HL-60 (cell line): ENCODE data around the gene RBM23.

Experiments used
- DNase-seq, 2 experiments: peaks; one replicate each; pipeline ENCODE4 v3.0.0-alpha.2; 2010 to 2020; ENCODE audit warnings: low read depth in 1 of 2, low spot score in 1 of 2
- H3K27ac ChIP-seq: fragments of 250-450 bp; sonication (Bioruptor Pico); replicated peaks from 2 replicates; pipeline ENCODE4 v1.5.1; 2020; ENCODE audit warnings: mild to moderate bottlenecking, moderate library complexity
- H3K27me3 ChIP-seq: fragments of 250-450 bp; sonication (Bioruptor Pico); 2 replicates; pipeline ENCODE4 v1.5.1; 2021; ENCODE audit warnings: mild to moderate bottlenecking, moderate library complexity; ENCODE audit not compliant: insufficient read depth, poor library complexity, severe bottlenecking
- H3K4me3 ChIP-seq: replicated peaks from 2 replicates; pipeline ENCODE4 v1.5.1; 2011; ENCODE audit warnings: mild to moderate bottlenecking, control low read depth, low read length; ENCODE audit not compliant: insufficient read depth
- GABPA ChIP-seq: IDR thresholded peaks from 2 replicates; pipeline ENCODE4 v1.6.1; 2012; ENCODE audit warnings: low read depth
- POLR2AphosphoS5 ChIP-seq: IDR thresholded peaks from 2 replicates; pipeline ENCODE4 v1.6.1; 2012; ENCODE audit warnings: low read depth
- SPI1 ChIP-seq: IDR thresholded peaks from 2 replicates; pipeline ENCODE4 v1.6.1; 2012; ENCODE audit warnings: low read depth, mild to moderate bottlenecking, borderline replicate concordance
- TF ChIP-seq, protein P1 (sequence below): IDR thresholded peaks from 2 replicates; pipeline ENCODE4 v1.6.1; 2012; ENCODE audit warnings: low read depth; ENCODE audit not compliant: insufficient replicate concordance
- TF ChIP-seq, protein P2 (sequence below): IDR thresholded peaks from one replicate; pipeline ENCODE4 v1.5.1; 2011; ENCODE audit warnings: low read length, control low read depth, inconsistent platforms; ENCODE audit not compliant: insufficient read depth

Gene RBM23

DNA sequence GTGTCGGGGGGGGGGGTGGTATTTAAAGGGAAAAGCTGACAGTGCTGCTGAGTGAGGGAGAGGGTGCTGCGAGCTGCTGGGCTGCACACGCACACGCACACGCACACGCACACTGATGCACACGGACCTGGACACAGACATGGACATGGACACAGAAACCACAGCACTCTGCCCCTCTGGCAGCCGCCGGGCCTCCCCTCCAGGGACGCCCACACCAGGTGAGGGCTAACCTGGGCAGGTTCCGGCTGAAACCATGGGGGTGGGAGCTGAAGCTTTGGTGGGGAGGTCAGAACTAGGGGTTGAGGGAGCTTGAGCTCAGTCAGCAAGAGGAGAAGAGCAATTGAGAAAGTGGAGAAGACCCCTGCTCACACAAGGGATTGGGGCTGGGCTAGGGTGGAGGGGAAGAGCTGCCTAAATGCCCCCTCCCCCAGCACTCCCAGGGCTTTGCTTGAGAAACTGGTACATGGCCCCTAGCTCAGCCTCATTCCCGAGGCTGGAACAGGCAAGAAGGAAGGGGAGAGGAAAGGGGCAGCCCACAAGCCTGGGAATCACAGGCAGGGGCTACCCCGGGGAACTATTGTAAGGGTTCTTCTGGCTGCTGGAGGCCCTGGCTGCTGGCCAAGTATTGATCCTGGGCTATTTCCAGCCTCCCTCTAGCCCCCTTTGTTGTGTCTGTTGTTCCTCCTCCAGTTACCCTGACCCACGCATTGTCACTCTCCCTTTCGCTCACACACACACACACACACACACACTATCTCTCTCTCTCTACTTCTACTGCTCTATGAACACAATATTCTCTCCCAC, 35.6 kb downstream of the RBM23 start, which contains the start of gene REM2:
TSS of gene REM2 (plus strand) at position 50 of the 804 bp plus-strand sequence. CDS start at position 116, 66 bp downstream.
- Histone ChIP-seq H3K27me3 (peaks cover 5% of the 10 kb centered on the region), H3K4me3 (no peak within 1 kb of the TSS), H3K27ac (no peak within 1 kb of the TSS)
- no peak for TF ChIP-seq GABPA
- TF ChIP-seq, protein P1, sequence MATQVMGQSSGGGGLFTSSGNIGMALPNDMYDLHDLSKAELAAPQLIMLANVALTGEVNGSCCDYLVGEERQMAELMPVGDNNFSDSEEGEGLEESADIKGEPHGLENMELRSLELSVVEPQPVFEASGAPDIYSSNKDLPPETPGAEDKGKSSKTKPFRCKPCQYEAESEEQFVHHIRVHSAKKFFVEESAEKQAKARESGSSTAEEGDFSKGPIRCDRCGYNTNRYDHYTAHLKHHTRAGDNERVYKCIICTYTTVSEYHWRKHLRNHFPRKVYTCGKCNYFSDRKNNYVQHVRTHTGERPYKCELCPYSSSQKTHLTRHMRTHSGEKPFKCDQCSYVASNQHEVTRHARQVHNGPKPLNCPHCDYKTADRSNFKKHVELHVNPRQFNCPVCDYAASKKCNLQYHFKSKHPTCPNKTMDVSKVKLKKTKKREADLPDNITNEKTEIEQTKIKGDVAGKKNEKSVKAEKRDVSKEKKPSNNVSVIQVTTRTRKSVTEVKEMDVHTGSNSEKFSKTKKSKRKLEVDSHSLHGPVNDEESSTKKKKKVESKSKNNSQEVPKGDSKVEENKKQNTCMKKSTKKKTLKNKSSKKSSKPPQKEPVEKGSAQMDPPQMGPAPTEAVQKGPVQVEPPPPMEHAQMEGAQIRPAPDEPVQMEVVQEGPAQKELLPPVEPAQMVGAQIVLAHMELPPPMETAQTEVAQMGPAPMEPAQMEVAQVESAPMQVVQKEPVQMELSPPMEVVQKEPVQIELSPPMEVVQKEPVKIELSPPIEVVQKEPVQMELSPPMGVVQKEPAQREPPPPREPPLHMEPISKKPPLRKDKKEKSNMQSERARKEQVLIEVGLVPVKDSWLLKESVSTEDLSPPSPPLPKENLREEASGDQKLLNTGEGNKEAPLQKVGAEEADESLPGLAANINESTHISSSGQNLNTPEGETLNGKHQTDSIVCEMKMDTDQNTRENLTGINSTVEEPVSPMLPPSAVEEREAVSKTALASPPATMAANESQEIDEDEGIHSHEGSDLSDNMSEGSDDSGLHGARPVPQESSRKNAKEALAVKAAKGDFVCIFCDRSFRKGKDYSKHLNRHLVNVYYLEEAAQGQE = no peak
- TF ChIP-seq SPI1 = no peak
- no peak for TF ChIP-seq POLR2AphosphoS5
- TF ChIP-seq, protein P2, sequence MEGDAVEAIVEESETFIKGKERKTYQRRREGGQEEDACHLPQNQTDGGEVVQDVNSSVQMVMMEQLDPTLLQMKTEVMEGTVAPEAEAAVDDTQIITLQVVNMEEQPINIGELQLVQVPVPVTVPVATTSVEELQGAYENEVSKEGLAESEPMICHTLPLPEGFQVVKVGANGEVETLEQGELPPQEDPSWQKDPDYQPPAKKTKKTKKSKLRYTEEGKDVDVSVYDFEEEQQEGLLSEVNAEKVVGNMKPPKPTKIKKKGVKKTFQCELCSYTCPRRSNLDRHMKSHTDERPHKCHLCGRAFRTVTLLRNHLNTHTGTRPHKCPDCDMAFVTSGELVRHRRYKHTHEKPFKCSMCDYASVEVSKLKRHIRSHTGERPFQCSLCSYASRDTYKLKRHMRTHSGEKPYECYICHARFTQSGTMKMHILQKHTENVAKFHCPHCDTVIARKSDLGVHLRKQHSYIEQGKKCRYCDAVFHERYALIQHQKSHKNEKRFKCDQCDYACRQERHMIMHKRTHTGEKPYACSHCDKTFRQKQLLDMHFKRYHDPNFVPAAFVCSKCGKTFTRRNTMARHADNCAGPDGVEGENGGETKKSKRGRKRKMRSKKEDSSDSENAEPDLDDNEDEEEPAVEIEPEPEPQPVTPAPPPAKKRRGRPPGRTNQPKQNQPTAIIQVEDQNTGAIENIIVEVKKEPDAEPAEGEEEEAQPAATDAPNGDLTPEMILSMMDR = no peak
- no peak for DNase-seq

DNA sequence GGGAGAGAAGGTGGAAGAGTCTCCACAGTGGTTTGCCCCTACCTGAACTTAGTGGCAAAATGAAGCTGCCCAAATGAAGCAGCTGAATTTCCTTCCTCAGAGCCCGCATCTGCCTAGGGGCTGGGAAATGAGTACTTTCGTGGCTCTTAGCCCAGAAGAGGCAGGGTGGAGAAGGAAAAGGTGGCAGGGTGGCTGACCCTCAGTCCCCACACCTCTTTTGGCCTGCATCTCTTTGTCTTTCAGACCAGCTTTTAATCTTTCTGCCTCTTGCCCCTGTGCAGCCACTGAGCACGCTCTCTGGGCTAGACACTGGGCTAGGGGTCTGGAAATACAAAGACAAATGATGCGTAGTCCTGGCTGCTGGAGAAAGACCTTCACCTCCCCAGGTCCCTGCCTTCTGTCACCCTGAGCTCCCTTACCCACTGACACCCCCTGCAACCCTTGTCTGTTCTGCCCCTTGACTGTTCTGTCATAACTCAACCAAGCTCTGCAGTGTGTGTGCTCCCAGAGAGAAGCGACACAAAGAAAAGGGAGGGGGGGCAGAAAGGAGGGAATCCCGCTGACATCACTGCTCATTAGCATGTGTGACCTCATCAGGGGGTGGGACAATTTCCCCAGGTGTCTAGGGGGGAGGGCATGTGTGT, 36.3 kb downstream of the RBM23 start:
- H3K27ac ChIP-seq = no peak overlapping the region
- no peak for DNase-seq
- H3K4me3 ChIP-seq = no peak overlapping the region
- peaks cover 5% of the 10 kb centered on the region for H3K27me3 ChIP-seq
- TF ChIP-seq, protein P2 = no peak
- TF ChIP-seq GABPA (no peak), SPI1 (no peak), POLR2AphosphoS5 (no peak)
- TF ChIP-seq, protein P1 = no peak

DNA sequence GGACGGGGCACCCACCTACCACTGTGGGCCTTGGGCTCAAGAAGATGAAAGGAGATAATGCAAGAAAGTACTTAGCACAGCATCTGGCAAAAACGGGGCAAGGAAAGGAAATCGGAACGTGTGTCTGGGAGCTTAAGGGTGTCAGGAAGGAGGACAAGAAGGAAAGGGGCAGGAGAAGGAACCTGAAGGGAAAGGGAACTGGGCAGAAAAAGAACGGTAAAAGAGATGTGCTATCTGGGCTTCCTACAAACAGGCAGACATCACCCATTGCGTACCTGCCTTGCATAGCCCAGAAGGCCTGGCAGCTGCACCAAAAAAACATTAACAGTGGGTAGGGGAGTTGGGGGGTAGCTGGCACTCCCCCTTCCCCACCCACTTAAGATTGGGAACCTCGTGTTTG, 36.9 kb downstream of the RBM23 start:
- DNase-seq = no peak
- Histone ChIP-seq H3K4me3 (no peak overlapping the region), H3K27me3 (peaks cover 5% of the 10 kb centered on the region), H3K27ac (no peak overlapping the region)
- TF ChIP-seq SPI1 (no peak), POLR2AphosphoS5 (no peak), GABPA (no peak)
- TF ChIP-seq, protein P1 = no peak
- TF ChIP-seq, protein P2 = no peak
